ENCODE data around the gene BNIP3. TPM values are rescaled to one million over a fixed set of nuclear protein-coding genes. Genes with fewer than 3 reads are reported as not detected.

Gene BNIP3
- total RNA-seq, 1 experiment from 2014 or later, result 37.5 TPM

- Histone ChIP-seq H3K9ac (ENCODE audit: low read length) (no peak overlapping the region), H3K9me2 (ENCODE audit: insufficient read depth) (no peaks in the 10 kb centered on the region), H3K4me3 (replicated peaks in 1 of 2; ENCODE audit: low read depth in 1 of 2, low read length in 2 of 2) (no peak overlapping the region), H3K36me3 (ENCODE audit: control insufficient read depth in 1 of 2, insufficient read depth in 2 of 2, low read length in 2 of 2) (no peaks in the 10 kb centered on the region), H3K27me3 (ENCODE audit: insufficient read depth, low read length) (no peaks in the 10 kb centered on the region), H3K4me2 (ENCODE audit: low read length) (no peak overlapping the region), H3K27ac (ENCODE audit: low read depth, low read length) (no peak overlapping the region), H3K79me2 (ENCODE audit: insufficient read depth, low read length) (peaks cover 96% of the 10 kb centered on the region), H2AFZ (ENCODE audit: low read depth, low read length, poor library complexity, severe bottlenecking) (no peak overlapping the region), H3K4me1 (ENCODE audit: control insufficient read depth in 1 of 2, insufficient read depth in 2 of 2, low read length in 2 of 2) (no peaks in the 10 kb centered on the region), H4K20me1 (ENCODE audit: insufficient read depth) (no peaks in the 10 kb centered on the region), H3K9me3 (ENCODE audit: control insufficient read depth in 1 of 2, insufficient read depth in 1 of 2, low read depth in 1 of 2, low read length in 2 of 2) (no peaks in the 10 kb centered on the region)
- ATAC-seq, result no peak
- ChIA-PET RAD21 (ENCODE audit: low non-redundant PET in 1 of 2, low total read pairs in 2 of 2, uncharacterized antibody in 2 of 2, unreplicated experiment in 2 of 2) (no interaction called here), CTCF (no interaction called here), POLR2A (no interaction called here)
- no TSS peak for BruUV-seq (replicated peaks)
- intact Hi-C loops (cut with micrococcal nuclease), result no loop called here
- TF ChIP-seq REST (IDR thresholded peaks at IDR 0.05; ENCODE audit: low read depth) (no peak), EZH2phosphoT487 (IDR thresholded peaks at IDR 0.05; ENCODE audit: borderline replicate concordance) (no peak), ZNF274 (IDR thresholded peaks at IDR 0.05; ENCODE audit: low read depth, low read length) (no peak), ZBTB33 (IDR thresholded peaks at IDR 0.05; ENCODE audit: extremely low read depth, insufficient replicate concordance, low read length) (no peak), SIN3A (IDR thresholded peaks at IDR 0.05; ENCODE audit: low read depth) (no peak), CBX3 (IDR thresholded peaks at IDR 0.05; ENCODE audit: low read depth) (no peak), CEBPB (IDR thresholded peaks at IDR 0.05; ENCODE audit: low read depth) (no peak), SP1 (IDR thresholded peaks at IDR 0.05; ENCODE audit: low read depth) (no peak), ATF3 (IDR thresholded peaks at IDR 0.05) (no peak), ELF1 (IDR thresholded peaks at IDR 0.05; ENCODE audit: borderline replicate concordance, low read depth) (no peak), YY1 (IDR thresholded peaks at IDR 0.05; ENCODE audit: extremely low read depth, insufficient replicate concordance, low read depth, low read length) (no peak), CTCF (IDR thresholded peaks at IDR 0.05 in 2 of 3, conservative IDR thresholded peaks at IDR 0.05 in 1 of 3; ENCODE audit: borderline replicate concordance in 1 of 3, insufficient read depth in 1 of 3, low read depth in 2 of 3, low read length in 2 of 3) (no peak), POLR2AphosphoS5 (IDR thresholded peaks at IDR 0.05; ENCODE audit: low read depth, low read length) (no peak), ZFX (IDR thresholded peaks at IDR 0.05) (no peak)
- DNase-seq (ENCODE audit: low read depth, low spot score), result no peak
Measured at GRCh38 chr10:131928248-131929095, 53.3 kb downstream of the BNIP3 start.

All from HCT116 (cell line).